GM21529 (cell line): Measurements from ENCODE around the gene GUCY1A2.

ENCODE experiments used
- ATAC-seq: cut with Tn5 transposase; IDR thresholded peaks from one replicate; pipeline ENCODE4 v1.9.1; 2021; ENCODE audit not compliant: unreplicated experiment

The GUCY1A2 gene

GRCh38 chr11:106679181-106679580 is 339.1 kb downstream of the GUCY1A2 start:
- ATAC-seq, result no peak

DNA sequence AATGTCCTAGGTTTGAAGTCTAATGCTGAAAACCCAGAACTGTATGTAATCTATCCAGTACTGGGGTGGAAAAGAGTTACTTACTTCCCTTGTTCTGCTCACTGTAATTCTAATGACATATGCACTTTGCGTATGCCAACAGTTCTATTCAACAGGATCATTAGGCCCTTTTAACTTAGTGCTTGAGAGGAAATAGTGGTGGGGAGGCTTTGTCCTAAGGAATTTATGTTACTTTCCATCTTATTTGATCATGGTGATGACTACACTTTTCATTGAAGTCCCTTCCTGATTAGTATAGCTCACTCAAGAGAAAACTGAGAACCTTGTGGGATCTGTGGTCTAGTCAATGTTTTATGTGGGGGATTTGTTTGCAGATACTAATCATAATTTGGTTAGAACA is 348.2 kb downstream of the GUCY1A2 start:
- ATAC-seq, result no peak

GRCh38 chr11:106668147-106668546 is 350.1 kb downstream of the GUCY1A2 start:
- no peak for ATAC-seq

GRCh38 chr11:106656646-106657045 is 361.6 kb downstream of the GUCY1A2 start:
- no peak for ATAC-seq

DNA sequence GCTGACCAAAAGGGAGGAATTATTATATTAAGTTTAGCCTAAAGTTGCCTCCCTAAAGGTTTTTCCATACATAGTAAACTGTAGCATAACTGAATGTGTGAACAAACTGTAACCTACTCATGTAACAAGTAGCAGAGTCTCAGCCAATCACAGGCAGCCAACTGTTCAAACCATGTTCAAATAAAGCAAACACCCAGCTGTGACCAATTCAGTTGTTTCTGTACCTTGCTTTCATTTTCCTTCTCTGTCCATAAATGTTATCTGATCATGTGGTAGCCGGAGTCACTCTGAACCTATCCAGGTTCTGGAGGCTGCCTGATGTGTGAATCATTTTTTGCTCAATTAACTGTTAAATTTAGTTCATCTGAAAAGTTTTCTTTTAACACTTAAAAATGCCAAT is 373.5 kb downstream of the GUCY1A2 start:
- no peak for ATAC-seq

DNA sequence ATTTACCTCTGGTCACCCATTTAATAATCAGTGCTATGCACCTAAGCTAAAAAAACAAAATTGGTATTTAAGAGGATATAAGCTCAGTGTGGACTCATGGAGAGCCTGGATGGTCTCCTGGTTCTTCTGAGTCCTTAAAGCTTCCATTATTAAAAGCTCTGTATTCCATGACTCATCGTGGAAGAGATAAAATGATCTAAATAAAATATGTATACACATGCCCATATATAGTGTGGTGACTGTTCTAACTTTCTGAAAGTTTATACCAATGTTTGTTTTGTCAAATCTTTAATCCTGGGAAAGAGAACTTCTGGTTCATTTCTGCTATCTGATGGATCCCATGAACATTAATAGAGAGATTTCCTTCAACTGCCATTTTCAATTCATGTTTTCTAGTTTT is 375.9 kb downstream of the GUCY1A2 start:
- ATAC-seq, result no peak

DNA sequence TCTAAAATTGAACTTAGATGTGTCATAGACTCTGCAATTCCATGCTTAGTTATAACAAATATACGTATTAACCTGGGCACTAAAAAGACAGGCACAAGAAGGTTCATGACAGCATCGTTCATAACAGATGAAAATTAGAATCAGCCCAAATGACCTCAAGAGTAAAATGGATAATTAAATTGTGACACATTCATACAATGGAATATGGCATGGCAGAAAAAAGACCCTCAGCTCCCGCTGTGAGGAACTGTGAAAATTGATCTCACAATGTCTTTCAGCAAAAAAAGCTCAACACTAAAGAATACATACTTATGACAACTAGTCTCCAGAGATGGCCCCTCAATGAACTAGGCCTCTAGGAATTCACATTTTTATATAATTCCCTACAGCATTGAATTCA is 386.0 kb downstream of the GUCY1A2 start:
- no peak for ATAC-seq

DNA sequence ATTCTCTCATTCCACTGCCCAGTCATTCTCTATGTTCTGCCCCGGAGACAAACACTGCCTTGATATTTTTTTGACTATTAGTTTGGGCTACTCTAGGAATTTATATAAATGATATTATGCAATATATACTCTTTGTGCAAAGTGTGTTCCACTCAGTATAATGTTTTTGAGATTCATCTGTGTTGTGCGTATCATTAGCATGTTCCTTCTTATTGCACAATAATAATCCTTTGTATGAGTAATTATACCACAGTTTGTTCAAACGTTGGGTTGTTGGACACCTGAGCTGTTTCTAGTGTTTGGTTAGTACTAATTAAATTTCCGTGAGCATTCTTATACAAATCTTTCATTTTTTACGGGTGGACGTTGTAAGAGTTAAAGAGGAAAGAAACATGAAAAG is 390.6 kb downstream of the GUCY1A2 start:
- ATAC-seq, result no peak

DNA sequence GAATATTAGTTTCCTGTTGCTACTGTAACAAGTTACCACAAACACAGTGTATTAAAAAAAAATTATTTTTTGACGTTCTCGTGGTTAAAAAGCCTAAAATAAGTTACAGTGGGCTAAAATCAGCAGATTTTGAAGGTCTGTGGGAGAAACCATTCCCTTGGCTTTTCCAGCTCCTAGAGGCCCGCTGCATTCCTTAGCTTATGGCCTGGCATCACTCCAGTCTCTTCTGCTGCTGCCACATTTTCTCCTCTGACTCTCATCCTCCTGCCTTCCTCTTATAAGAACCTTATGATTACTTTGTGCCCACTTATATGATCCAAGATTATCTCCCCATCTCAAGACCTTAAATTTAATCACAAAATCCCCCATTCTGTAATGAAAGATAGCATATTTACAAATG is 392.7 kb downstream of the GUCY1A2 start:
- no peak for ATAC-seq

DNA sequence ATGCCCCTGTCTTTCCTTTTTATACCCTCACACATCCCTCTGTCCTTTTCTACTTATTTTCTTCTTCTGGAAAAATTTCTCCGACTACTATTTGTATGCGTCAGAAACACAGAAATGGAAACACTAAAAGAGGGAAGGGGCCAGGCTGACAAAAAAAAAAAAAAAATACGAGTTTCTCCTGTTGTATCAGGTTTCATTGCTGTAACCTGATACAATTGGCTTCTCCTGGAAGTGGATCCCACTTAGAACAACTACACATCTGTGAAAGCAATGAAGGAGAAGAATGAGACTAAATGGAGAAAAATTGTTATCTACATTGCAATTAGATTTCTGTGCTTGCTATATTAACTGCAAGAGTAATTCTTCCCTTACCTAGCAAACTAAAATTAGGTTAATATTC is 393.9 kb downstream of the GUCY1A2 start:
- ATAC-seq, result no peak
